ENCODE data around the gene AUNIP. TPM values are rescaled to one million over a fixed set of nuclear protein-coding genes. Genes with fewer than 3 reads are reported as not detected.

AUNIP gene
- total and polyA plus RNA-seq, 2 experiments from 2014 or later: 20.9 to 21.9 TPM

DNA sequence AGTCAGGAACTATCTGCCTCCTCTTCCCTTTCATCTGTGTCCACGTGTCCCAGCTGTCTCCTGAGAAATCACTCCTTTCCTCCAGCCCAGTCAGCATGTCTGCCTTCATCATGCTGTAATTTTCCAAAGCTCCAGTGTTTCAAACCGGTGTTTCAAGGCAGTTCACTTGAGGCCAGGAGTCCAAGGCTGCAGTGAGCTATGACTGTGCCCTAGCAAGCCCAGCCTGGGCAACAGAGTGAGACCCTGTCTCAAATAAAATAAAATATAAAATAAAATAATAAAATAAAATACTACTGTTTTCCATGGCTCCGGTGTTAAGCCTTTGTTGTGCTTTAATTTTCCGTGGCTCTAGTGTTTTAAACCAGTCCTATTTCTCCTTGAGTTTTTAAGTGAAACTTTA is 67.1 kb downstream of the AUNIP start:
- TF ChIP-seq EZH2 (IDR thresholded peaks at IDR 0.05; ENCODE audit: low read depth, unreplicated experiment) (no peak), STAT1 (IDR thresholded peaks at IDR 0.05; ENCODE audit: unreplicated experiment) (no peak)
- TF ChIP-seq, protein P1, sequence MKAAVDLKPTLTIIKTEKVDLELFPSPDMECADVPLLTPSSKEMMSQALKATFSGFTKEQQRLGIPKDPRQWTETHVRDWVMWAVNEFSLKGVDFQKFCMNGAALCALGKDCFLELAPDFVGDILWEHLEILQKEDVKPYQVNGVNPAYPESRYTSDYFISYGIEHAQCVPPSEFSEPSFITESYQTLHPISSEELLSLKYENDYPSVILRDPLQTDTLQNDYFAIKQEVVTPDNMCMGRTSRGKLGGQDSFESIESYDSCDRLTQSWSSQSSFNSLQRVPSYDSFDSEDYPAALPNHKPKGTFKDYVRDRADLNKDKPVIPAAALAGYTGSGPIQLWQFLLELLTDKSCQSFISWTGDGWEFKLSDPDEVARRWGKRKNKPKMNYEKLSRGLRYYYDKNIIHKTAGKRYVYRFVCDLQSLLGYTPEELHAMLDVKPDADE (IDR thresholded peaks at IDR 0.05): no peak
- Histone ChIP-seq H3K27me3 (ENCODE audit: insufficient read depth) (no peaks in the 10 kb centered on the region), H3K36me3 (ENCODE audit: insufficient read depth) (no peaks in the 10 kb centered on the region), H3K27ac (ENCODE audit: low read depth) (no peak overlapping the region), H3K9me2 (ENCODE audit: insufficient read depth) (no peaks in the 10 kb centered on the region), H3K4me2 (no peak overlapping the region), H4K20me1 (replicated peaks; ENCODE audit: insufficient read depth) (no peaks in the 10 kb centered on the region; the same call in 1 of the 2 replicates), H3K79me2 (replicated peaks; ENCODE audit: insufficient read depth) (no peaks in the 10 kb centered on the region), H3F3A (replicated peaks; ENCODE audit: low read depth) (0 out of 2 replicates have a peak, but pooled peaks cover 4% of the 10 kb centered on the region), H3K4me3 (no peak overlapping the region), H3K4me1 (ENCODE audit: insufficient read depth) (no peaks in the 10 kb centered on the region; the same call in 1 of the 2 replicates), H2AFZ (no peak overlapping the region)
- H3K27me3 Mint-ChIP-seq (ENCODE audit: insufficient read depth, low read depth, poor library complexity): peaks cover 10% of the 10 kb centered on the region
- no peak overlapping the region for H3K27ac Mint-ChIP-seq
- H3K4me1 Mint-ChIP-seq: peaks cover 9% of the 10 kb centered on the region
- no peaks in the 10 kb centered on the region for H3K9me3 Mint-ChIP-seq
- ATAC-seq: no peak
- H3K36me3 Mint-ChIP-seq (ENCODE audit: low read depth): no peaks in the 10 kb centered on the region
- H3K4me3 Mint-ChIP-seq: no peak overlapping the region
- no peak for DNase-seq (ENCODE audit: low spot score)

DNA sequence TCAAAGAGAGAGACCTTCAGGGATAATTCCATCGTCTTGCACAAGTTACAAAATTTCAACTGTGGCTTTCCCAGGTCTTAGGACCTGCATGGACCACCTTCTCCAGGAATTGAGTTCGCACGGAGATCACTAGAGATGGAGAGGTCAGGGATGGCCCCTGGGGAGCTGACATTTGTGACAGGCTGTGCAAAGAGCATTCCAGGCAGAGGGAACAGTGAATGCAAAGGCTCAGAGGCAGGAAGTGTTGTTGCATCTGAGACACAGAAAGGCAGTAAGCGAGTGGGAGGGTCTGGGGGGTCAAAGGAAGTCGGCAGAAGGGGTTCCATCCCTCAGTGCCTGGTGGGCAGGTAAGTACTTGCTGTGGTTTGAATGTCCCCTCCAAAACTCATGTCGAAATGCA is 68.8 kb downstream of the AUNIP start:
- ATAC-seq: no peak
- no peak for DNase-seq (ENCODE audit: low spot score)
- Mint-ChIP-seq H3K4me1 (no peaks in the 10 kb centered on the region; the same call in 2 of the 3 replicates), H3K9me3 (no peaks in the 10 kb centered on the region), H3K27ac (no peak overlapping the region), H3K4me3 (no peak overlapping the region), H3K27me3 (ENCODE audit: insufficient read depth, low read depth, poor library complexity) (peaks cover 5% of the 10 kb centered on the region), H3K36me3 (ENCODE audit: low read depth) (no peaks in the 10 kb centered on the region)
- no peaks in the 10 kb centered on the region for H3K4me1 ChIP-seq (ENCODE audit: insufficient read depth)
- H3F3A ChIP-seq (replicated peaks; ENCODE audit: low read depth): no peaks in the 10 kb centered on the region
- H3K27ac ChIP-seq (ENCODE audit: low read depth): no peak overlapping the region
- H3K36me3 ChIP-seq (ENCODE audit: insufficient read depth): no peaks in the 10 kb centered on the region
- H3K27me3 ChIP-seq (ENCODE audit: insufficient read depth): no peaks in the 10 kb centered on the region
- no peak overlapping the region for H3K4me3 ChIP-seq
- no peaks in the 10 kb centered on the region for H3K9me2 ChIP-seq (ENCODE audit: insufficient read depth)
- H3K4me2 ChIP-seq: no peak overlapping the region
- H2AFZ ChIP-seq: no peak overlapping the region
- H4K20me1 ChIP-seq (replicated peaks; ENCODE audit: insufficient read depth): no peaks in the 10 kb centered on the region; the same call in 1 of the 2 replicates
- no peaks in the 10 kb centered on the region for H3K79me2 ChIP-seq (replicated peaks; ENCODE audit: insufficient read depth)
- TF ChIP-seq POLR2AphosphoS5 (IDR thresholded peaks at IDR 0.05; ENCODE audit: low read depth) (no peak), JUNB (IDR thresholded peaks at IDR 0.05; ENCODE audit: unreplicated experiment) (no peak), ZNF114 (CRISPR knock-in tag; IDR thresholded peaks at IDR 0.05) (no peak), EZH2phosphoT487 (IDR thresholded peaks at IDR 0.05; ENCODE audit: unreplicated experiment) (no peak)
- TF ChIP-seq, protein P2, sequence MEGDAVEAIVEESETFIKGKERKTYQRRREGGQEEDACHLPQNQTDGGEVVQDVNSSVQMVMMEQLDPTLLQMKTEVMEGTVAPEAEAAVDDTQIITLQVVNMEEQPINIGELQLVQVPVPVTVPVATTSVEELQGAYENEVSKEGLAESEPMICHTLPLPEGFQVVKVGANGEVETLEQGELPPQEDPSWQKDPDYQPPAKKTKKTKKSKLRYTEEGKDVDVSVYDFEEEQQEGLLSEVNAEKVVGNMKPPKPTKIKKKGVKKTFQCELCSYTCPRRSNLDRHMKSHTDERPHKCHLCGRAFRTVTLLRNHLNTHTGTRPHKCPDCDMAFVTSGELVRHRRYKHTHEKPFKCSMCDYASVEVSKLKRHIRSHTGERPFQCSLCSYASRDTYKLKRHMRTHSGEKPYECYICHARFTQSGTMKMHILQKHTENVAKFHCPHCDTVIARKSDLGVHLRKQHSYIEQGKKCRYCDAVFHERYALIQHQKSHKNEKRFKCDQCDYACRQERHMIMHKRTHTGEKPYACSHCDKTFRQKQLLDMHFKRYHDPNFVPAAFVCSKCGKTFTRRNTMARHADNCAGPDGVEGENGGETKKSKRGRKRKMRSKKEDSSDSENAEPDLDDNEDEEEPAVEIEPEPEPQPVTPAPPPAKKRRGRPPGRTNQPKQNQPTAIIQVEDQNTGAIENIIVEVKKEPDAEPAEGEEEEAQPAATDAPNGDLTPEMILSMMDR (conservative IDR thresholded peaks at IDR 0.05; ENCODE audit: low read depth in 2 of 2): no peak
- TF ChIP-seq, protein P3, sequence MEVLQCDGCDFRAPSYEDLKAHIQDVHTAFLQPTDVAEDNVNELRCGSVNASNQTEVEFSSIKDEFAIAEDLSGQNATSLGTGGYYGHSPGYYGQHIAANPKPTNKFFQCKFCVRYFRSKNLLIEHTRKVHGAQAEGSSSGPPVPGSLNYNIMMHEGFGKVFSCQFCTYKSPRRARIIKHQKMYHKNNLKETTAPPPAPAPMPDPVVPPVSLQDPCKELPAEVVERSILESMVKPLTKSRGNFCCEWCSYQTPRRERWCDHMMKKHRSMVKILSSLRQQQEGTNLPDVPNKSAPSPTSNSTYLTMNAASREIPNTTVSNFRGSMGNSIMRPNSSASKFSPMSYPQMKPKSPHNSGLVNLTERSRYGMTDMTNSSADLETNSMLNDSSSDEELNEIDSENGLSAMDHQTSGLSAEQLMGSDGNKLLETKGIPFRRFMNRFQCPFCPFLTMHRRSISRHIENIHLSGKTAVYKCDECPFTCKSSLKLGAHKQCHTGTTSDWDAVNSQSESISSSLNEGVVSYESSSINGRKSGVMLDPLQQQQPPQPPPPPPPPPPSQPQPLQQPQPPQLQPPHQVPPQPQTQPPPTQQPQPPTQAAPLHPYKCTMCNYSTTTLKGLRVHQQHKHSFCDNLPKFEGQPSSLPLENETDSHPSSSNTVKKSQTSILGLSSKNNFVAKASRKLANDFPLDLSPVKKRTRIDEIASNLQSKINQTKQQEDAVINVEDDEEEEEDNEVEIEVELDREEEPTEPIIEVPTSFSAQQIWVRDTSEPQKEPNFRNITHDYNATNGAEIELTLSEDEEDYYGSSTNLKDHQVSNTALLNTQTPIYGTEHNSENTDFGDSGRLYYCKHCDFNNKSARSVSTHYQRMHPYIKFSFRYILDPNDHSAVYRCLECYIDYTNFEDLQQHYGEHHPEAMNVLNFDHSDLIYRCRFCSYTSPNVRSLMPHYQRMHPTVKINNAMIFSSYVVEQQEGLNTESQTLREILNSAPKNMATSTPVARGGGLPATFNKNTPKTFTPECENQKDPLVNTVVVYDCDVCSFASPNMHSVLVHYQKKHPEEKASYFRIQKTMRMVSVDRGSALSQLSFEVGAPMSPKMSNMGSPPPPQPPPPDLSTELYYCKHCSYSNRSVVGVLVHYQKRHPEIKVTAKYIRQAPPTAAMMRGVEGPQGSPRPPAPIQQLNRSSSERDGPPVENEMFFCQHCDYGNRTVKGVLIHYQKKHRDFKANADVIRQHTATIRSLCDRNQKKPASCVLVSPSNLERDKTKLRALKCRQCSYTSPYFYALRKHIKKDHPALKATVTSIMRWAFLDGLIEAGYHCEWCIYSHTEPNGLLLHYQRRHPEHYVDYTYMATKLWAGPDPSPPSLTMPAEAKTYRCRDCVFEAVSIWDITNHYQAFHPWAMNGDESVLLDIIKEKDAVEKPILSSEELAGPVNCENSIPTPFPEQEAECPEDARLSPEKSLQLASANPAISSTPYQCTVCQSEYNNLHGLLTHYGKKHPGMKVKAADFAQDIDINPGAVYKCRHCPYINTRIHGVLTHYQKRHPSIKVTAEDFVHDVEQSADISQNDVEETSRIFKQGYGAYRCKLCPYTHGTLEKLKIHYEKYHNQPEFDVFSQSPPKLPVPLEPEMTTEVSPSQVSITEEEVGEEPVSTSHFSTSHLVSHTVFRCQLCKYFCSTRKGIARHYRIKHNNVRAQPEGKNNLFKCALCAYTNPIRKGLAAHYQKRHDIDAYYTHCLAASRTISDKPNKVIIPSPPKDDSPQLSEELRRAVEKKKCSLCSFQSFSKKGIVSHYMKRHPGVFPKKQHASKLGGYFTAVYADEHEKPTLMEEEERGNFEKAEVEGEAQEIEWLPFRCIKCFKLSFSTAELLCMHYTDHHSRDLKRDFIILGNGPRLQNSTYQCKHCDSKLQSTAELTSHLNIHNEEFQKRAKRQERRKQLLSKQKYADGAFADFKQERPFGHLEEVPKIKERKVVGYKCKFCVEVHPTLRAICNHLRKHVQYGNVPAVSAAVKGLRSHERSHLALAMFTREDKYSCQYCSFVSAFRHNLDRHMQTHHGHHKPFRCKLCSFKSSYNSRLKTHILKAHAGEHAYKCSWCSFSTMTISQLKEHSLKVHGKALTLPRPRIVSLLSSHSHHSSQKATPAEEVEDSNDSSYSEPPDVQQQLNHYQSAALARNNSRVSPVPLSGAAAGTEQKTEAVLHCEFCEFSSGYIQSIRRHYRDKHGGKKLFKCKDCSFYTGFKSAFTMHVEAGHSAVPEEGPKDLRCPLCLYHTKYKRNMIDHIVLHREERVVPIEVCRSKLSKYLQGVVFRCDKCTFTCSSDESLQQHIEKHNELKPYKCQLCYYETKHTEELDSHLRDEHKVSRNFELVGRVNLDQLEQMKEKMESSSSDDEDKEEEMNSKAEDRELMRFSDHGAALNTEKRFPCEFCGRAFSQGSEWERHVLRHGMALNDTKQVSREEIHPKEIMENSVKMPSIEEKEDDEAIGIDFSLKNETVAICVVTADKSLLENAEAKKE (CRISPR knock-in tag; IDR thresholded peaks at IDR 0.05): no peak
- TF ChIP-seq, protein P4, sequence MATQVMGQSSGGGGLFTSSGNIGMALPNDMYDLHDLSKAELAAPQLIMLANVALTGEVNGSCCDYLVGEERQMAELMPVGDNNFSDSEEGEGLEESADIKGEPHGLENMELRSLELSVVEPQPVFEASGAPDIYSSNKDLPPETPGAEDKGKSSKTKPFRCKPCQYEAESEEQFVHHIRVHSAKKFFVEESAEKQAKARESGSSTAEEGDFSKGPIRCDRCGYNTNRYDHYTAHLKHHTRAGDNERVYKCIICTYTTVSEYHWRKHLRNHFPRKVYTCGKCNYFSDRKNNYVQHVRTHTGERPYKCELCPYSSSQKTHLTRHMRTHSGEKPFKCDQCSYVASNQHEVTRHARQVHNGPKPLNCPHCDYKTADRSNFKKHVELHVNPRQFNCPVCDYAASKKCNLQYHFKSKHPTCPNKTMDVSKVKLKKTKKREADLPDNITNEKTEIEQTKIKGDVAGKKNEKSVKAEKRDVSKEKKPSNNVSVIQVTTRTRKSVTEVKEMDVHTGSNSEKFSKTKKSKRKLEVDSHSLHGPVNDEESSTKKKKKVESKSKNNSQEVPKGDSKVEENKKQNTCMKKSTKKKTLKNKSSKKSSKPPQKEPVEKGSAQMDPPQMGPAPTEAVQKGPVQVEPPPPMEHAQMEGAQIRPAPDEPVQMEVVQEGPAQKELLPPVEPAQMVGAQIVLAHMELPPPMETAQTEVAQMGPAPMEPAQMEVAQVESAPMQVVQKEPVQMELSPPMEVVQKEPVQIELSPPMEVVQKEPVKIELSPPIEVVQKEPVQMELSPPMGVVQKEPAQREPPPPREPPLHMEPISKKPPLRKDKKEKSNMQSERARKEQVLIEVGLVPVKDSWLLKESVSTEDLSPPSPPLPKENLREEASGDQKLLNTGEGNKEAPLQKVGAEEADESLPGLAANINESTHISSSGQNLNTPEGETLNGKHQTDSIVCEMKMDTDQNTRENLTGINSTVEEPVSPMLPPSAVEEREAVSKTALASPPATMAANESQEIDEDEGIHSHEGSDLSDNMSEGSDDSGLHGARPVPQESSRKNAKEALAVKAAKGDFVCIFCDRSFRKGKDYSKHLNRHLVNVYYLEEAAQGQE (IDR thresholded peaks at IDR 0.05; ENCODE audit: unreplicated experiment): no peak

Data from GM23338 (cell line).